MM.1S (cell line): ENCODE data around the gene HSPA1A.

Experiments
- DNase-seq: peaks from one replicate; pipeline ENCODE4 v3.0.0-alpha.2; 2015
- H2AFZ ChIP-seq: fragments of 300-600 bp; sonication (generic); 2 replicates; pipeline ENCODE4 v1.6.0; 2016; ENCODE audit warnings: antibody characterized with exemption, low read length
- H3F3A ChIP-seq: fragments of 300-600 bp; sonication (generic); 2 replicates; pipeline ENCODE4 v1.6.1; 2016; ENCODE audit warnings: mild to moderate bottlenecking, antibody characterized with exemption, low read length, moderate library complexity, mixed read lengths; ENCODE audit not compliant: insufficient read depth
- H3K27ac ChIP-seq: fragments of 300-600 bp; sonication (generic); 2 replicates; pipeline ENCODE4 v1.5.1; 2016; ENCODE audit warnings: mild to moderate bottlenecking, low read length
- H3K27me3 ChIP-seq: fragments of 300-600 bp; sonication (generic); replicated peaks from 2 replicates; pipeline ENCODE4 v1.6.0; 2016; ENCODE audit warnings: low read length; ENCODE audit not compliant: insufficient read depth
- H3K36me3 ChIP-seq: fragments of 300-600 bp; sonication (generic); replicated peaks from 2 replicates; pipeline ENCODE4 v1.6.1; 2016; ENCODE audit warnings: mild to moderate bottlenecking, low read length, mixed read lengths; ENCODE audit not compliant: insufficient read depth
- H3K4me1 ChIP-seq: fragments of 300-600 bp; sonication (generic); 2 replicates; pipeline ENCODE4 v1.6.1; 2016; ENCODE audit warnings: low read length, mixed read lengths
- H3K4me2 ChIP-seq: fragments of 300-600 bp; sonication (generic); 2 replicates; pipeline ENCODE4 v1.6.0; 2016; ENCODE audit warnings: low read depth, low read length
- H3K4me3 ChIP-seq: fragments of 300-600 bp; sonication (generic); 2 replicates; pipeline ENCODE4 v1.5.1; 2016; ENCODE audit warnings: low read length, mixed read lengths
- H3K79me2 ChIP-seq: fragments of 300-600 bp; sonication (generic); 2 replicates; pipeline ENCODE4 v1.6.1; 2016; ENCODE audit warnings: mixed run types, low read length, mixed read lengths
- H3K9ac ChIP-seq: fragments of 300-600 bp; sonication (generic); 2 replicates; pipeline ENCODE4 v1.6.1; 2016; ENCODE audit warnings: low read length, mixed read lengths
- H3K9me2 ChIP-seq: fragments of 300-600 bp; sonication (generic); replicated peaks from 2 replicates; pipeline ENCODE4 v1.6.1; 2016; ENCODE audit warnings: mild to moderate bottlenecking, low read length, mixed read lengths; ENCODE audit not compliant: insufficient read depth
- H3K9me3 ChIP-seq: fragments of 300-600 bp; sonication (generic); replicated peaks from 2 replicates; pipeline ENCODE4 v1.6.1; 2016; ENCODE audit warnings: mild to moderate bottlenecking, low read length, mixed read lengths; ENCODE audit not compliant: insufficient read depth
- H4K20me1 ChIP-seq: fragments of 300-600 bp; sonication (generic); 2 replicates; pipeline ENCODE4 v1.6.1; 2016; ENCODE audit warnings: mild to moderate bottlenecking, low read length, moderate library complexity, mixed read lengths; ENCODE audit not compliant: insufficient read depth
- CTCF ChIP-seq: fragments of 300-600 bp; sonication (generic); IDR thresholded peaks from 2 replicates; pipeline ENCODE4 v1.5.1; 2016; ENCODE audit warnings: antibody characterized with exemption, low read length, mixed read lengths
- EZH2 ChIP-seq: fragments of 300-600 bp; sonication (generic); optimal IDR thresholded peaks from 2 replicates; pipeline ENCODE3; 2017; ENCODE audit warnings: low read depth, mild to moderate bottlenecking, antibody characterized with exemption, low read length, mixed read lengths
- EZH2phosphoT487 ChIP-seq: fragments of 300-600 bp; sonication (generic); IDR thresholded peaks from 2 replicates; pipeline ENCODE4 v1.6.1; 2018; ENCODE audit warnings: antibody characterized with exemption, low read length

Gene HSPA1A

DNA sequence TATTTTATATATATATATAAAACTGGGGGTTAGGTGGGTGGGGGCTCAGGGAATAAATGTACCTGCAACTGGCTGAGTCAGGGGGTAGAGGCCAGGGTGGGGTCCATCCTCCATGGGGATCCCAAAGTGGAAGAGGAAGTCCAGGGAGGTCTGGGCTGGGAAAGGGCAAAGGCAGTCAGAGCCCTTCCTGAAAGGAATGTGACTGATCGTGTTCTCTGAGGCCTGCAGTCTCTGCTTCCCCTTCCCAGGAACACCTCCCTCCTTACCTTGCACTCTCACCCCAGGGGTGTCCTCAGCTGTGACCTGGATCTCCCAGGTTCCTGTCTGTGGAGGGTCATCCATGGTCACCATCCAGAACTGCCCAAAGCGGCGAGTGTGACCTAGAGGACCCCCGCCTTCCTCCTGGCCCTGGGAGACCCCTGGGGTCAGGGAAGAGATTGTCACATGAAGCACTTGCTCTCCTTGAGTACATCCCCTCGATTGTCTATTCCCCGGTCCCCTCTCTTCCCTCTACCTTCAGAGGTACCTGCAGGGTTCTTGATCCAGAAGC, 48.2 kb upstream of the HSPA1A start:
- Histone ChIP-seq H3K9me2 (no peaks in the 10 kb centered on the region), H3K79me2 (no peaks in the 10 kb centered on the region), H3K27me3 (no peaks in the 10 kb centered on the region), H3K9me3 (no peaks in the 10 kb centered on the region), H3K27ac (no peak overlapping the region), H3K4me3 (no peak overlapping the region), H3K36me3 (no peaks in the 10 kb centered on the region), H2AFZ (no peak overlapping the region), H3F3A (peaks cover 3% of the 10 kb centered on the region; the same call in 1 of the 2 replicates), H3K4me1 (peaks cover 16% of the 10 kb centered on the region), H3K4me2 (no peak overlapping the region), H4K20me1 (no peaks in the 10 kb centered on the region), H3K9ac (no peak overlapping the region)
- no peak for TF ChIP-seq EZH2
- no peak for TF ChIP-seq EZH2phosphoT487
- TF ChIP-seq CTCF, result no peak
- DNase-seq, result no peak

DNA sequence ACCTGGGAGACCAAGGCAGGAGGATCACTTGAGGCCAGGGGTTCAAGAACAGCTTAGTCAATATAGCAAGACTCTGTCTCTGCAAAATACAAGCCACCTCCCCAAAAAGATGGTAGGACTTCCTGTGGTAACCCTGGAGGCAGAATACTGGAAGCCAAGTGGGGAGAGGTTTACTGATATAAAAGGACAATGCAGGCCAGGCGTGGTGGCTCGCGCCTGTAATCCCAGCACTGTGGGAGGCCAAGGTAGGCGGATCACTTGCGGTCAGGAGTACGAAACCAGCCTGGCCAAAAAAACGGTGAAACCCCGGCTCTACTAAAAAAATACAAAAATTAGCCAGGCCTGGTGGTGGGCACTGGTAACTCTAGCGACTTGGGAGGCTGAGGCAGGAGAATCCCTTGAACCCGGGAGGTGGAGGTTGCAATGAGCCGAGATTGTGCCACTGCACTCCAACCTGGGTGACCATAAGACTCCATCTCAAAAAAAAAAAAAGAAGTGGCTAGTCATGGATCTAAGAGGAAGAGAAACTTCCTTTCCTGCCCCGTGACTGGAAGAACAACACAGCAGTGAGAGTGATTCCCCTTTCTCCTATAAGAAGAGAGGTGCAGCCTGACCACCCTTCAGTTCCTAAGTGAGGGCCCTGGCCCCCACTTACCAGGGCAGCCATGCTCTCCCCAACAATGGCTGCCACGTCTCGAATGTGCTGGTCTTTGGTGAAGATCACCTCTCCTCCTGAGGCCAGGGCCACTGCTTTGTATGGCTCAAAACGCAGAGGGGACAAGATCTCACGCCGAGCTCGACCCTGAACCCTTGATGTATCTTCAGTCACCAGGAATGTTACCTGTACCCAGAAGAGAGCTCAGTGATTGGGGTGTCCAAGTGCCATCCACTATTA, 46.7 kb upstream of the HSPA1A start:
- TF ChIP-seq CTCF (no peak), EZH2 (no peak), EZH2phosphoT487 (no peak)

GRCh38 chr6:31769684-31770371, 45.5 kb upstream of the HSPA1A start:
- no peak for TF ChIP-seq EZH2phosphoT487
- peak; percentile 93 for TF ChIP-seq CTCF
- no peaks in the 10 kb centered on the region for H3K9me3 ChIP-seq
- DNase-seq, result peak; percentile 76
- H3K4me3 ChIP-seq, result no peak overlapping the region
- H3F3A ChIP-seq, result 0 out of 2 replicates have a peak, but pooled peaks cover 3% of the 10 kb centered on the region
- no peak overlapping the region for H3K27ac ChIP-seq
- no peaks in the 10 kb centered on the region for H4K20me1 ChIP-seq
- no peaks in the 10 kb centered on the region for H3K9me2 ChIP-seq
- no peaks in the 10 kb centered on the region for H3K36me3 ChIP-seq
- H3K4me2 ChIP-seq, result no peak overlapping the region
- no peaks in the 10 kb centered on the region for H3K79me2 ChIP-seq
- H3K4me1 ChIP-seq, result peaks cover under 1% of the 10 kb centered on the region; the same call in 1 of the 2 replicates
- H2AFZ ChIP-seq, result no peak overlapping the region
- no peak overlapping the region for H3K9ac ChIP-seq
- no peaks in the 10 kb centered on the region for H3K27me3 ChIP-seq

More for the DNA sequence above, 46.7 kb upstream of the HSPA1A start:
- no peak overlapping the region for H3K4me2 ChIP-seq
- no peak overlapping the region for H2AFZ ChIP-seq
- H3K9me2 ChIP-seq, result no peaks in the 10 kb centered on the region
- no peak for DNase-seq
- H3F3A ChIP-seq, result peaks cover 3% of the 10 kb centered on the region; the same call in 1 of the 2 replicates
- H3K36me3 ChIP-seq, result no peaks in the 10 kb centered on the region
- no peaks in the 10 kb centered on the region for H3K9me3 ChIP-seq
- no peak overlapping the region for H3K4me3 ChIP-seq
- no peaks in the 10 kb centered on the region for H4K20me1 ChIP-seq
- no peaks in the 10 kb centered on the region for H3K79me2 ChIP-seq
- H3K27ac ChIP-seq, result no peak overlapping the region
- no peak overlapping the region for H3K9ac ChIP-seq
- no peaks in the 10 kb centered on the region for H3K27me3 ChIP-seq
- H3K4me1 ChIP-seq, result peaks cover 13% of the 10 kb centered on the region
